HepG2 (cell line): Measurements from ENCODE around the gene AKT2. TPM values are rescaled to one million over a fixed set of nuclear protein-coding genes. Genes with fewer than 3 reads are reported as not detected.

Source experiments
- ATAC-seq: fragments of 200-7000 bp; cut with Tn5 transposase; 3 replicates; pipeline ENCODE4 v1.9.1; 2020; ENCODE audit warnings: mild to moderate bottlenecking, moderate library complexity
- BruUV-seq: library from RNA; stranded (reverse); fragments of 400-500 nt; replicated peaks from 2 replicates; lab custom pipeline; 2021; lab: Mats Ljungman, UMichigan
- CTCF ChIA-PET: fragments of 300-600 bp; formaldehyde crosslinking; extraction: SDS; loops from one replicate; lab custom pipeline; 2021; ENCODE audit warnings: low total read pairs, inconsistent platforms, low intra/inter-chr PET ratio; lab: Yijun Ruan, JAX
- POLR2A ChIA-PET: fragments of 350-600 bp; sonication (Branson Sonifier 250); formaldehyde crosslinking; loops from one replicate; lab custom pipeline; 2020; ENCODE audit warnings: antibody characterized with exemption, inconsistent platforms; lab: Yijun Ruan, JAX
- DNase-seq: peaks from one replicate; pipeline ENCODE4 v3.0.0-alpha.2; 2015; ENCODE audit warnings: low spot score
- FAIRE-seq: peaks from 3 replicates; lab custom pipeline; 2011; peaks lifted over from hg19 to GRCh38; lab: Jason Lieb, UNC
- H2AFZ ChIP-seq: one replicate; pipeline ENCODE4 v1.6.1; 2011; ENCODE audit warnings: low read length, inconsistent platforms
- H3K27ac ChIP-seq: fragments of 300-600 bp; 3 replicates; pipeline ENCODE4 v1.8.0; 2011; ENCODE audit warnings: mixed run types, mild to moderate bottlenecking, mixed read lengths, low read length, inconsistent platforms; ENCODE audit not compliant: insufficient read depth; ENCODE audit errors: extremely low read length
- H3K27me3 ChIP-seq, 2 experiments: fragments of 200-600 bp in 1 of 2; 2 replicates in 1 of 2; 3 replicates in 1 of 2; pipeline versions ENCODE4 v1.6.0 to v1.8.0; 2011; ENCODE audit warnings: low read length in 2 of 2, mild to moderate bottlenecking in 2 of 2, moderate library complexity in 2 of 2, inconsistent platforms in 1 of 2; ENCODE audit not compliant: insufficient read depth in 2 of 2, control insufficient read depth in 1 of 2
- H3K36me3 ChIP-seq, 2 experiments: fragments of 200-600 bp in 1 of 2; replicated peaks in 1 of 2; 2 replicates in 1 of 2; 3 replicates in 1 of 2; pipeline versions ENCODE4 v1.5.1 to v1.8.0; 2011; ENCODE audit warnings: low read length in 2 of 2, inconsistent platforms in 1 of 2; ENCODE audit not compliant: insufficient read depth in 2 of 2, control insufficient read depth in 1 of 2
- H3K4me1 ChIP-seq: 2 replicates; pipeline ENCODE4 v1.5.1; 2012; ENCODE audit warnings: low read length, inconsistent platforms; ENCODE audit not compliant: insufficient read depth
- H3K4me2 ChIP-seq: 2 replicates; pipeline ENCODE4 v1.6.0; 2011; ENCODE audit warnings: low read depth, low read length, inconsistent platforms
- H3K4me3 ChIP-seq, 3 experiments: fragments of 200-600 bp in 1 of 3; sonication (generic), shearing (Covaris generic) in 1 of 3; replicated peaks in 1 of 3; 2 replicates each; pipeline ENCODE4 v1.5.1; 2011 to 2016; ENCODE audit warnings: low read length in 3 of 3, inconsistent platforms in 2 of 3, low read depth in 2 of 3, mild to moderate bottlenecking in 2 of 3, control low read depth in 1 of 3, mixed read lengths in 1 of 3; ENCODE audit not compliant: insufficient read depth in 1 of 3
- H3K79me2 ChIP-seq: one replicate; pipeline ENCODE4 v1.6.1; 2011; ENCODE audit warnings: low read length, inconsistent platforms; ENCODE audit not compliant: insufficient read depth
- H3K9ac ChIP-seq: 2 replicates; pipeline ENCODE4 v1.6.0; 2011; ENCODE audit warnings: mild to moderate bottlenecking, low read depth, low read length, inconsistent platforms; ENCODE audit not compliant: insufficient read depth
- H3K9me3 ChIP-seq: 2 replicates; pipeline ENCODE4 v1.5.1; 2012; ENCODE audit warnings: mild to moderate bottlenecking, low read length
- H4K20me1 ChIP-seq: 2 replicates; pipeline ENCODE4 v1.6.0; 2011; ENCODE audit warnings: inconsistent platforms, mild to moderate bottlenecking, low read length, moderate library complexity; ENCODE audit not compliant: insufficient read depth
- AGO2 ChIP-seq: fragments of 200-400 bp; formaldehyde crosslinking; optimal IDR thresholded peaks from 2 replicates; pipeline ENCODE3; 2017; ENCODE audit warnings: mild to moderate bottlenecking, low read depth, low read length, moderate library complexity
- AKAP8 ChIP-seq: sonication (generic); formaldehyde crosslinking; IDR thresholded peaks from 2 replicates; pipeline ENCODE4 v1.5.1; 2020; ENCODE audit warnings: mild to moderate bottlenecking, missing genetic modification reagents
- MATR3 ChIP-seq: sonication (generic); formaldehyde crosslinking; IDR thresholded peaks from 2 replicates; pipeline ENCODE4 v1.4.0; 2020; ENCODE audit warnings: missing genetic modification reagents
- MED13 ChIP-seq: sonication (generic); formaldehyde crosslinking; IDR thresholded peaks from 2 replicates; pipeline ENCODE4 v1.5.0; 2020; ENCODE audit warnings: missing genetic modification reagents
- SP4 ChIP-seq: sonication (generic); formaldehyde crosslinking; IDR thresholded peaks from 2 replicates; pipeline ENCODE4 v1.8.1; 2023; ENCODE audit warnings: mild to moderate bottlenecking, missing genetic modification reagents
- TBX3 ChIP-seq: fragments of 450-650 bp; IDR thresholded peaks from 2 replicates; pipeline ENCODE4 v1.6.1; 2017; ENCODE audit warnings: antibody characterized with exemption, mild to moderate bottlenecking, inconsistent platforms, borderline replicate concordance
- ZNF687 ChIP-seq: sonication (generic); formaldehyde crosslinking; IDR thresholded peaks from 2 replicates; pipeline ENCODE4 v1.5.1; 2020; ENCODE audit warnings: mild to moderate bottlenecking, missing genetic modification reagents, moderate library complexity
- WGBS: methylation state at CpG from one replicate; pipeline ENCODE4 v1.1.6; 2017; ENCODE audit warnings: low lambda C conversion rate; 5-methylcytosine and 5-hydroxymethylcytosine counted together
- in situ Hi-C: cut with HindIII; loops from 2 replicates; pipeline ENCODE4 v1.10.0; 2017; ENCODE audit warnings: low pct_unique_long_range_greater_than_20kb; ENCODE audit not compliant: extremely low pct_ligation_motif_present
- intact Hi-C: fragments of 100-400 bp; cut with micrococcal nuclease; formaldehyde crosslinking; loops from one replicate; pipeline ENCODE4 v1.10.0; 2022; ENCODE audit not compliant: unreplicated experiment
- polyA plus RNA-seq, 8 experiments: library from polyadenylated mRNA; depleted of rRNA in 3 of 8; stranded (reverse) in 7 of 8; unstranded in 1 of 8; fragments of >200 nt; fragmentation: Illumina TruSeq in 4 of 8; extraction: Trizol in 4 of 8; gene quantifications; 2 replicates each; pipeline versions ENCODE4 v1.2.1 to v1.2.3, GENCODE V29; 2011 to 2016; ENCODE audit warnings: low read depth in 4 of 8, missing spikeins in 1 of 8, mixed read lengths in 1 of 8; ENCODE audit not compliant: insufficient read depth in 1 of 8
- total RNA-seq, 5 experiments: library from RNA; depleted of rRNA; stranded (reverse); fragments of >200 nt; fragmentation: Illumina TruSeq; extraction: Trizol; gene quantifications; 2 replicates each; pipeline ENCODE4 v1.2.3, GENCODE V29; 2016; ENCODE audit warnings: low read depth in 1 of 5

Gene AKT2
- total and polyA plus RNA-seq, 2 of the 13 experiments (the other 11 are each of a cell fraction or from before 2014, with no cell fraction given): 82.1 to 173 TPM

GRCh38 chr19:40279120-40279551 lies 6.0 kb downstream of the AKT2 start:
- in situ Hi-C loops (no loop called here), intact Hi-C loops (no loop called here)
- H2AFZ ChIP-seq: no peak overlapping the region
- no peaks in the 10 kb centered on the region for H3K9me3 ChIP-seq
- no peak overlapping the region for H3K4me3 ChIP-seq
- H3K27me3 ChIP-seq: no peaks in the 10 kb centered on the region
- BruUV-seq: no TSS peak
- H3K27ac ChIP-seq: no peak overlapping the region
- DNase-seq (no peak), ATAC-seq (no peak), FAIRE-seq (no peak)
- 0 out of 2 replicates have a peak, but pooled peaks have one; percentile 9 for TF ChIP-seq ZNF687
- no peak for TF ChIP-seq MATR3 (CRISPR knock-in tag)
- no peak for TF ChIP-seq TBX3
- TF ChIP-seq SP4 (CRISPR knock-in tag): no peak
- TF ChIP-seq MED13 (CRISPR knock-in tag): no peak
- TF ChIP-seq AKAP8 (CRISPR knock-in tag): peak; percentile 9; the same call in 1 of the 2 replicates
- TF ChIP-seq AGO2: peak; percentile 27
- POLR2A ChIA-PET: no interaction called here
- H3K36me3 ChIP-seq: peaks cover 7 to 15% of the 10 kb centered on the region in 2 experiments; a peak in 4 of 5 replicates
- no peak overlapping the region for H3K4me2 ChIP-seq
- CTCF ChIA-PET: interaction anchor here (0.5 kb wide), 1 partner anchor 137 kb away, joined by 3 read pairs; no protein-coding TSS in a partner anchor
- H3K79me2 ChIP-seq: peaks cover 95% of the 10 kb centered on the region
- H4K20me1 ChIP-seq: peaks cover 58% of the 10 kb centered on the region
- no peak overlapping the region for H3K9ac ChIP-seq
- peaks cover 61% of the 10 kb centered on the region for H3K4me1 ChIP-seq
- 97% methylated on average over 7 of the region's 15 CpGs for WGBS
